Measurements from ENCODE around the gene SEMA3F. TPM values are rescaled to one million over a fixed set of nuclear protein-coding genes. Genes with fewer than 3 reads are reported as not detected.

The SEMA3F gene
- total and polyA plus RNA-seq, 10 of the 15 experiments (the other 5 are each of a cell fraction or from before 2014, with no cell fraction given), result 0.08 to 0.28 (median 0.12) TPM; not detected in 6

GRCh38 chr3:50194128-50194902 is 39.2 kb downstream of the SEMA3F start (continued):
- TF ChIP-seq BCL3 (IDR thresholded peaks at IDR 0.05; ENCODE audit: borderline replicate concordance, insufficient read depth, low read depth, low read length, poor library complexity, severe bottlenecking), result no peak
- peak; percentile 63 to 69 (median 66) for TF ChIP-seq CTCF (IDR thresholded peaks at IDR 0.05 in 2 of 3, conservative IDR thresholded peaks at IDR 0.05 in 1 of 3; ENCODE audit: control insufficient read depth in 2 of 3, extremely low read depth in 1 of 3, insufficient read depth in 1 of 3, low read depth in 3 of 3, low read length in 3 of 3)
- TF ChIP-seq ASH2L (IDR thresholded peaks at IDR 0.05; ENCODE audit: borderline replicate concordance, low read depth), result no peak
- TF ChIP-seq EGR1 (IDR thresholded peaks at IDR 0.05; ENCODE audit: borderline replicate concordance in 1 of 2, low read depth in 2 of 2, low read length in 2 of 2), result peak; percentile 50 to 92
- TF ChIP-seq PML (IDR thresholded peaks at IDR 0.05; ENCODE audit: low read length), result no peak
- TF ChIP-seq E4F1 (IDR thresholded peaks at IDR 0.05; ENCODE audit: borderline replicate concordance, partially characterized antibody), result no peak
- no peak for TF ChIP-seq BHLHE40 (IDR thresholded peaks at IDR 0.05; ENCODE audit: borderline replicate concordance in 1 of 2, low read depth in 2 of 2, low read length in 1 of 2)
- TF ChIP-seq KDM1A (IDR thresholded peaks at IDR 0.05; ENCODE audit: borderline replicate concordance), result no peak
- no peak for TF ChIP-seq YBX1 (IDR thresholded peaks at IDR 0.05)
- TF ChIP-seq MXI1 (IDR thresholded peaks at IDR 0.05; ENCODE audit: low read depth, low read length), result no peak
